Neutrophil (primary cell): ENCODE measurements around the gene FAM222A.

Experiments
- H3K27ac ChIP-seq: fragments of 200-600 bp; sonication (generic); 2 replicates; pipeline ENCODE4 v1.5.1; 2016; ENCODE audit warnings: mild to moderate bottlenecking, moderate library complexity
- H3K27me3 ChIP-seq: fragments of 200-600 bp; sonication (generic); 2 replicates; pipeline ENCODE4 v1.6.0; 2016; ENCODE audit warnings: mild to moderate bottlenecking
- H3K36me3 ChIP-seq: fragments of 200-600 bp; sonication (generic); 2 replicates; pipeline ENCODE4 v1.5.1; 2017
- H3K4me1 ChIP-seq, 2 experiments: fragments of 200-600 bp in 1 of 2; sonication (generic) in 1 of 2; 1 replicate in 1 of 2; 2 replicates in 1 of 2; pipeline versions ENCODE4 v1.5.1 to v1.6.1; 2013 to 2016; ENCODE audit warnings: low read depth in 1 of 2, low read length in 1 of 2, mild to moderate bottlenecking in 1 of 2, moderate library complexity in 1 of 2; ENCODE audit not compliant: control insufficient read depth in 1 of 2, insufficient read depth in 1 of 2
- H3K4me3 ChIP-seq, 2 experiments: fragments of 200-600 bp in 1 of 2; sonication (generic) in 1 of 2; 1 replicate in 1 of 2; 2 replicates in 1 of 2; pipeline ENCODE4 v1.5.1; 2013 to 2016; ENCODE audit warnings: low read depth in 1 of 2, low read length in 1 of 2, mild to moderate bottlenecking in 1 of 2, moderate library complexity in 1 of 2
- H3K9me3 ChIP-seq: fragments of 200-600 bp; sonication (generic); 2 replicates; pipeline ENCODE4 v1.5.1; 2016
- CTCF ChIP-seq: fragments of 200-600 bp; sonication (generic); IDR thresholded peaks from 2 replicates; pipeline ENCODE4 v1.5.1; 2016; ENCODE audit warnings: antibody characterized with exemption

Gene FAM222A

GRCh38 chr12:109728921-109729320 lies 15.3 kb downstream of the FAM222A start:
- Histone ChIP-seq H3K27ac (no peak overlapping the region), H3K36me3 (no peaks in the 10 kb centered on the region), H3K4me1 (no peaks in the 10 kb centered on the region), H3K27me3 (peaks cover 17% of the 10 kb centered on the region), H3K4me3 (no peak overlapping the region), H3K9me3 (no peaks in the 10 kb centered on the region)
- no peak for TF ChIP-seq CTCF

GRCh38 chr12:109729371-109729781 lies 15.8 kb downstream of the FAM222A start:
- no peak for TF ChIP-seq CTCF
- Histone ChIP-seq H3K36me3 (no peaks in the 10 kb centered on the region), H3K4me3 (no peak overlapping the region), H3K9me3 (no peaks in the 10 kb centered on the region), H3K27me3 (peaks cover 22% of the 10 kb centered on the region), H3K4me1 (no peaks in the 10 kb centered on the region), H3K27ac (no peak overlapping the region)

GRCh38 chr12:109729801-109730200 lies 16.2 kb downstream of the FAM222A start:
- Histone ChIP-seq H3K36me3 (no peaks in the 10 kb centered on the region), H3K27me3 (peaks cover 26% of the 10 kb centered on the region), H3K9me3 (no peaks in the 10 kb centered on the region), H3K27ac (no peak overlapping the region), H3K4me3 (no peak overlapping the region), H3K4me1 (no peaks in the 10 kb centered on the region)
- no peak for TF ChIP-seq CTCF

GRCh38 chr12:109730306-109731145 lies 16.9 kb downstream of the FAM222A start:
- Histone ChIP-seq H3K27ac (no peak overlapping the region), H3K27me3 (peaks cover 33% of the 10 kb centered on the region), H3K4me1 (no peaks in the 10 kb centered on the region), H3K36me3 (no peaks in the 10 kb centered on the region), H3K9me3 (no peaks in the 10 kb centered on the region), H3K4me3 (no peak overlapping the region)
- no peak for TF ChIP-seq CTCF

- Histone ChIP-seq H3K27ac (no peak overlapping the region), H3K27me3 (peaks cover 41% of the 10 kb centered on the region), H3K9me3 (no peaks in the 10 kb centered on the region), H3K4me1 (no peaks in the 10 kb centered on the region), H3K36me3 (no peaks in the 10 kb centered on the region), H3K4me3 (no peak overlapping the region)
- TF ChIP-seq CTCF: no peak
Observed at GRCh38 chr12:109731231-109731731, 17.7 kb downstream of the FAM222A start.
